ENCODE results near the gene SLC9A7.

- TF ChIP-seq POLR2A (IDR thresholded peaks at IDR 0.05; ENCODE audit: extremely low read depth, insufficient read length) (no peak), CTCF (IDR thresholded peaks at IDR 0.05; ENCODE audit: low read depth, low read length) (no peak)
Measured at GRCh38 chrX:46754036-46754435, 4.9 kb downstream of the SLC9A7 start.

All from NB4 (cell line).